ENCODE results near the gene TMEM63A. TPM values are rescaled to one million over a fixed set of nuclear protein-coding genes. Genes with fewer than 3 reads are reported as not detected.

TMEM63A gene
- total and polyA plus RNA-seq, 2 of the 13 experiments (the other 11 are each of a cell fraction or from before 2014, with no cell fraction given) = 23.9 to 53.3 TPM

DNA sequence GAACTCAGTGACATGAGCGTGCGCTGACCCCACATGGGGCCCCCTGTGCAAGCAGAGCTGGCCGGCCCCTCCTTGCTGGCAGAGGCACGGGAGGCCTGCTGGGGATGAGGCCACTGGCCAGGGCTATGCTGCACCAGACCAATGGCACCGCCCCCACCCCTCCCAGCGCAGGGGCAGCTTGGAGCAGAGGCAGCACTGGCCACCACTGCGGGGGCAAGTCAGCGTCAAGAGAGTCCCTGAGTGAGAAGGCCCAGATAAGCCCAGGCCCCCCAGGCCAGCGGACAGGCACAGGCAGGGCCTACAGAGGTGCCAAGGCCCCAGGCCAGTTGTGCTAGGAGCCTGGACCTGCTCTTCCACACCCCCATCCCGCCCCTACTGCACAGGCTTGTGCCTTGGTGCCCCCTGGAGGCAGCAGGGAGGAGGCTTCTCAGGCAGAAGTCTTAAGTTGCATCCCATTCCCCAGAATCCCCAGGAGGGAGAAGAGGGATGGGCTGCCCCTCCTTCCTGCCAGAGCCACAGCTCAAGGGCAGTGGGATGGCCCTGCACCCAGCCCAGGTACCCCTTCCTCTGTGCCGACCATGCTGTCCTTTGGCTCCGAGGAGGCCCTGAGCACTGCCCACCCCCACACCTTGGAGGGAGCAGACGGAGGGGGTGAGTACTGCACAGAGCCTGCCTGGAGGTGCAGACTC is 36.5 kb downstream of the TMEM63A start (continued):
- TF ChIP-seq ZSCAN5A (CRISPR knock-in tag; IDR thresholded peaks at IDR 0.05; ENCODE audit: borderline replicate concordance) (no peak), ZNF441 (CRISPR knock-in tag; IDR thresholded peaks at IDR 0.05; ENCODE audit: borderline replicate concordance) (no peak), ZBTB37 (CRISPR knock-in tag; IDR thresholded peaks at IDR 0.05) (no peak), HNRNPL (IDR thresholded peaks at IDR 0.05; ENCODE audit: low read depth, low read length) (no peak), ZNF143 (CRISPR knock-in tag; IDR thresholded peaks at IDR 0.05) (no peak), POGZ (CRISPR knock-in tag; IDR thresholded peaks at IDR 0.05) (no peak), HNF1B (CRISPR knock-in tag; IDR thresholded peaks at IDR 0.05) (peak; percentile 68), RBM22 (optimal IDR thresholded peaks at IDR 0.05; ENCODE audit: low read length) (peak; percentile 85), ZNF207 (IDR thresholded peaks at IDR 0.05; ENCODE audit: borderline replicate concordance) (no peak), ZFP36L2 (CRISPR knock-in tag; IDR thresholded peaks at IDR 0.05) (no peak), ZNF670 (CRISPR knock-in tag; IDR thresholded peaks at IDR 0.05; ENCODE audit: borderline replicate concordance) (no peak), FOXA3 (CRISPR knock-in tag; IDR thresholded peaks at IDR 0.05) (no peak), EP300 (IDR thresholded peaks at IDR 0.05; ENCODE audit: low read depth in 2 of 2, low read length in 2 of 2) (no peak), EP300 (CRISPR knock-in tag; IDR thresholded peaks at IDR 0.05; ENCODE audit: borderline replicate concordance) (no peak), ZNF547 (CRISPR knock-in tag; IDR thresholded peaks at IDR 0.05) (no peak), FOXO1 (CRISPR knock-in tag; IDR thresholded peaks at IDR 0.05) (no peak), ZMYM2 (CRISPR knock-in tag; IDR thresholded peaks at IDR 0.05) (no peak), IKZF1 (IDR thresholded peaks at IDR 0.05) (no peak), KDM2A (CRISPR knock-in tag; IDR thresholded peaks at IDR 0.05; ENCODE audit: borderline replicate concordance, low read depth) (peak; percentile 77; the same call in 1 of the 2 replicates), TOPORS (CRISPR knock-in tag; IDR thresholded peaks at IDR 0.05) (no peak), ZNF17 (CRISPR knock-in tag; IDR thresholded peaks at IDR 0.05) (no peak), DNMT3B (CRISPR knock-in tag; conservative IDR thresholded peaks at IDR 0.05) (no peak), ZFP82 (CRISPR knock-in tag; IDR thresholded peaks at IDR 0.05; ENCODE audit: borderline replicate concordance) (no peak), ZNF224 (CRISPR knock-in tag; IDR thresholded peaks at IDR 0.05) (no peak)
- TF ChIP-seq, protein P1, sequence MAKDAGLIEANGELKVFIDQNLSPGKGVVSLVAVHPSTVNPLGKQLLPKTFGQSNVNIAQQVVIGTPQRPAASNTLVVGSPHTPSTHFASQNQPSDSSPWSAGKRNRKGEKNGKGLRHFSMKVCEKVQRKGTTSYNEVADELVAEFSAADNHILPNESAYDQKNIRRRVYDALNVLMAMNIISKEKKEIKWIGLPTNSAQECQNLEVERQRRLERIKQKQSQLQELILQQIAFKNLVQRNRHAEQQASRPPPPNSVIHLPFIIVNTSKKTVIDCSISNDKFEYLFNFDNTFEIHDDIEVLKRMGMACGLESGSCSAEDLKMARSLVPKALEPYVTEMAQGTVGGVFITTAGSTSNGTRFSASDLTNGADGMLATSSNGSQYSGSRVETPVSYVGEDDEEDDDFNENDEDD (CRISPR knock-in tag; IDR thresholded peaks at IDR 0.05; ENCODE audit: borderline replicate concordance) = no peak
- TF ChIP-seq, protein P2, sequence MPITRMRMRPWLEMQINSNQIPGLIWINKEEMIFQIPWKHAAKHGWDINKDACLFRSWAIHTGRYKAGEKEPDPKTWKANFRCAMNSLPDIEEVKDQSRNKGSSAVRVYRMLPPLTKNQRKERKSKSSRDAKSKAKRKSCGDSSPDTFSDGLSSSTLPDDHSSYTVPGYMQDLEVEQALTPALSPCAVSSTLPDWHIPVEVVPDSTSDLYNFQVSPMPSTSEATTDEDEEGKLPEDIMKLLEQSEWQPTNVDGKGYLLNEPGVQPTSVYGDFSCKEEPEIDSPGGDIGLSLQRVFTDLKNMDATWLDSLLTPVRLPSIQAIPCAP (CRISPR knock-in tag; IDR thresholded peaks at IDR 0.05; ENCODE audit: low read depth) = no peak

Data from HepG2 (cell line).